NOMO-1 treated with dmso at 0.1 percent for 144 hours (cell line): Measurements from ENCODE around the gene LIMCH1.
"Not testable (repeated sequence)": the region's sequence is repeated elsewhere in the genome, so short reads cannot be mapped to it uniquely, and the experiment has no call there.

Source experiments
- DNase-seq: peaks from one replicate; lab custom pipeline; 2025; ENCODE audit not compliant: unreplicated experiment; lab: John Stamatoyannopoulos, UW

Gene LIMCH1

GRCh38 chr4:41715155-41715554 lies 177.2 kb downstream of the LIMCH1 start:
- DNase-seq, result no peak

GRCh38 chr4:41718907-41719306 lies 180.9 kb downstream of the LIMCH1 start:
- DNase-seq, result no peak

GRCh38 chr4:41719417-41719816 lies 181.5 kb downstream of the LIMCH1 start:
- no peak for DNase-seq

- DNase-seq, result no peak
These were observed 184.2 kb downstream of the LIMCH1 start for GRCh38 chr4:41722181-41722580.

GRCh38 chr4:41723286-41723685 lies 185.3 kb downstream of the LIMCH1 start:
- no peak for DNase-seq

- no peak for DNase-seq
These were observed 187.3 kb downstream of the LIMCH1 start for GRCh38 chr4:41725254-41725653.

- no peak for DNase-seq
These were observed 190.1 kb downstream of the LIMCH1 start for GRCh38 chr4:41727861-41728572.

DNA sequence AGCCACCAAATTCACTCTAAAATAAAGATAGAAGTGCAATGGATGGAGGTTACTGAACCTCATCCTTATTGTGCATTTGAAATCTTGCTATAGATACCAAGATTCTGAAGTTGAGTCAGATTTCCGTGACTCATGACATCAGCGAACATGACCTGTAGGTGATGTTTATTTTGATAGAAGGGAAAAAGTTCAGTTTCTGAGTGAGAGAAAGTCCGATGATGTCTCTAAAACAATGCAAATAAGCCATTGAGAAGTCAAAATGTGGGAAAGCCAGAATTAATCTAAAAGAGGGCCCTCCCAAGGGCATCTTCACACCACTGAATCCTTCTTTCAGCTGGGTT lies 190.6 kb downstream of the LIMCH1 start:
- no peak for DNase-seq

- no peak for DNase-seq
These were observed 193.7 kb downstream of the LIMCH1 start for GRCh38 chr4:41731569-41732126.

DNA sequence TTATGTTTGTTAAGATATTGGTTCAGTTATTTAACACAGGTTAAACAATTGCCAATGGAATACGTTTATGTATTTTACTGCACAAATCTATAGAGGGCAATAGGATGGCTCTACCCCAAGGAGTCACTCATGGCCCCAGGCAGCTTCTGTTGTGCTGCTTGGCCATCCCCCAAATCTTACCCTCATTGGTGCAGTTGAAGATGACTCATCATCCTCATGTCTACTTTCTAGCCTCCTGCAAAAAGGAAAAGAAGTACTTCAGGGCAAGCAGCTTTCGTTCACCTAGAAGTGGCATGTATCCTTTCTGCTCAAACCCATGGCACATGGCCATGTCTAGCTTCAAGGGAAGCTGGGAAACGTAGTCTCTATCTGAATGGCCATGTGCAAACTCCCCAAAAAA lies 196.4 kb downstream of the LIMCH1 start:
- DNase-seq, result no peak

DNA sequence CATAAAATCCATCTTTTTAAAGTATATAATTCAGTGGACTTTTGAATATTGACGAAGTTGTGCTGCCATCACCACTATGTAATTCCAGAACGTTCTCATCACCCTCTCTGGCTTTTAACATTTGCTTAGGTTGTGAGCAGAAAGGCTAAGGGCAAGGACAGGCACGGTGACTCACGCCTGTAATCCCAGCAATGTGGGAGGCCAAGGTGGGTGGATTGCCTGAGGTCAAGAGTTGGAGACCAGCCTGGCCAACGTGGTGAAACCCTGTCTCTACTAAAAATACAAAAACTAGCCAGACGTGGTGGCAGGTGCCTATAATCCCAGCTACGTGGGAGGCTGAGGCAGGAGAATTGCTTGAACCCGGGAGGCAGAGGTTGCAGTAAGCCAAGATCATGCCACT lies 199.5 kb downstream of the LIMCH1 start:
- not testable (repeated sequence) for DNase-seq

- DNase-seq, result no peak
These were observed 203.4 kb downstream of the LIMCH1 start for GRCh38 chr4:41741354-41741753.

- no peak for DNase-seq
These were observed 206.8 kb downstream of the LIMCH1 start for GRCh38 chr4:41744572-41745291.

DNA sequence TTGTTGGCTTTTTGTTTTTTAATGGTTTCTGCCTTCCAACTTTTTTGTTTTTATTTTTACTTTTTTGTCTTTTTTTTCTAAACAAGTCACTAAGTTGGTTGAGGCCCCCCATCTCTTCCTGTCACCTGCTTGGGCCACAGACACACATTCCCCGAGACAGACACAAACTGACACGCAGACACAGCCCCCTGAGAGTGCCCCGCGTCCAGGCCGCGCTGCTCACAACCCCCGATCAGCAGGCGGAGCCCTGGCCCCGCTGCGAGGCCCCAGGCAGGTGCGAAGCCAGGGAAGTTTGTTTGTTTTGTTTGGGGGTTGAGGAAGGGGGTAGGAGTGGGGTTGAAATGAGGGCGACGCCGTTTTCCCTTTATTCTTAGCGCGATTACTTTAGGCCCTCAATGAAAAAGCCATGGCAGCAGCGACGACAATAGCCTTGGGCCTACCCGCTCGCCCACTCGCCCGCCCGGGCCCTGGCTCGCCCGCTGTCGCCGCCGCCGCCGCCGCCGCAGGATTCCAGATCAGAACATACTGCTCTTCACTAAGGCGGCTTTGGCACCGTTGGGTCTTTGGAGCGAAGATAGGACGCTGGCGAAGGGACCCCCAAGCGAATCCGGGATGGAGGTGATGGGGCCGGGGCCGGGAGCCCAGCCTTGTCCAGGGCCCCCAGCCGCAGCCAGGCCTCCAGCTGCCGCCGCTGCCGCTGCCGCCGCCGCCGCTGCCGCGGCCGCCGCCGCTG lies 207.5 kb downstream of the LIMCH1 start:
- no peak for DNase-seq

- DNase-seq, result no peak
These were observed 208.1 kb downstream of the LIMCH1 start for GRCh38 chr4:41746025-41746439.

DNA sequence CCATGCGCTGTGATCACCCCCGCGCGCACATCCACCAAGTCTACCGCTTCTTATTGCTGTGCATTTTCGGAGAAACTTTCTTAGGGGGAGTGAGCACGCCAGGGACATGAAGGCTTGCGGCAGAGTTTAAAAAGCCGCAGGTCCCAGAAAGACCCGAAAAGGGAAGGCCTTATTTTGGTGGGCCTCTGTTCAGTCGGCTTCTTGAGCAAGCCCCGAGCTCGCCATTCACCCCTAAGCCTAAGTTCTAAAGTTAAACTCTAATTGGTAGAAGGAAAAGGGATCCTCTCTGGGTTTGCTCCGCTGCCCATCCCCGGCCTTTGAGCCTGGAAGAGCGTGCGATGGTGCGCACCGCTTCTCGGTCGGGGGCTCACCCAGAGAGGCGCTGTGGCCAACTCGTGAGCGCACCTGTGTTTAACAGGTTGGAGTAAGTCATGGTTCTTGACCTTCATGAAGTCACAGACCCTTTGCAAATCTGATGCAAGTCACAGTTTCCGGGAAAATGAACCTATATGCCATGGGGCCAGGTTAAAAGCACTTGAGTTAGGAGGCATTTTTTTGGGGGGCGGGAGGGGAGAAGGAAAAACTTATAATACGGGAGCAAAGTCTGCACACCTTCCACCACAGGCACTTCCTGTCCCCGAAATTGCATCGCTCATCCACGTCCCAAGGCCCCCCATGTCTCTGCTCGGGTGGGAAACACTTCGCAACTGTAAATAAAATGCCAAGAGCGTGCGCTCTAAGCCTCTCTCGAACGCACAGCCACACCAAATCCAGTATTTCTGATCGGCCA lies 208.7 kb downstream of the LIMCH1 start:
- no peak for DNase-seq

GRCh38 chr4:41747230-41748055 lies 209.5 kb downstream of the LIMCH1 start:
- DNase-seq, result no peak

GRCh38 chr4:41748074-41748570 lies 210.2 kb downstream of the LIMCH1 start:
- no peak for DNase-seq

DNA sequence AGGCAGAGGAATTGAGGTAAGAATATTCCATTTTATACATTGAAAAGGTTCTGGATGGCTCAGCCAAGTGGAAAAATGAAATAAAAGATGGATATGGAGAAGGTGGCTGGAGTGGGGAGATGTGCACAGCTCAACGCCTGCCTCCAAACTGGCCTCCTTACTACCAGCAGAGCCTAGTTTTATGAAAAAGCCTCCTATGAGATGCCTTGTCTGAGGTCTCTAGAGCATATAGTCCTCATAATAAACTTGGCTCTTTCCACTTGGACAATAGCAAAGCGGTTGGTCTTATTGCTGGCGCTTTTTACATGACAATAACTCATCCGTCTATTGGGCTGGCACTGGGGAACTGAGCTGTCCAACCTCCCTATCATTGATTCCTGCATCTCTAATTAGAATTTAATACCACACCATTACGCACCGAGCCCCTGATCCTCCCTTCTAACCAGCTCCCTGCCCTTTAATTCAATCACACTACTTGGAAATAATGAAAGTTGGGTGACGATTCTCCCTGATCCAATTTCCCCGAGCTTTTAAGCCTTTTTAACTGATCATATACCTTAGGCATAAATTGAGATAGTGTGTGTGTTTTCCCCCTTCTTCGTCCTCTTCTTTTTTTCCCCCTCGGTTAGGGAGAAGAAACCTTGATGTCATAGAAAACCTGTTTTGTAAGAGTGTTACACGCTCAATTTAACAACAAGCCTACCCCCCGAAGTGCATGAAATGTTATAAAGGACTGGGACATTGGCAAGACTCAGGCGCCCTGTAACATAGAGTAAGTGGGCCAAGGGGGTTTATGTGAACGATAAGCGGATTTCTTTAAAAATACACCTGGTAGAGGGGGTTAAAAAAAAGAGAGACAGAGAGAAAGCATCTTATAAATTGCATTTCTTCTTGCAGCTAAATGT lies 210.9 kb downstream of the LIMCH1 start, which contains the start of gene PHOX2B:
PHOX2B (minus strand) TSS at position 155 of the 905 bp plus-strand sequence; CDS start at position 40, 115 bp downstream.
- no peak for DNase-seq
